ENCODE measurements around the gene BCL2L15.

Gene BCL2L15

DNA sequence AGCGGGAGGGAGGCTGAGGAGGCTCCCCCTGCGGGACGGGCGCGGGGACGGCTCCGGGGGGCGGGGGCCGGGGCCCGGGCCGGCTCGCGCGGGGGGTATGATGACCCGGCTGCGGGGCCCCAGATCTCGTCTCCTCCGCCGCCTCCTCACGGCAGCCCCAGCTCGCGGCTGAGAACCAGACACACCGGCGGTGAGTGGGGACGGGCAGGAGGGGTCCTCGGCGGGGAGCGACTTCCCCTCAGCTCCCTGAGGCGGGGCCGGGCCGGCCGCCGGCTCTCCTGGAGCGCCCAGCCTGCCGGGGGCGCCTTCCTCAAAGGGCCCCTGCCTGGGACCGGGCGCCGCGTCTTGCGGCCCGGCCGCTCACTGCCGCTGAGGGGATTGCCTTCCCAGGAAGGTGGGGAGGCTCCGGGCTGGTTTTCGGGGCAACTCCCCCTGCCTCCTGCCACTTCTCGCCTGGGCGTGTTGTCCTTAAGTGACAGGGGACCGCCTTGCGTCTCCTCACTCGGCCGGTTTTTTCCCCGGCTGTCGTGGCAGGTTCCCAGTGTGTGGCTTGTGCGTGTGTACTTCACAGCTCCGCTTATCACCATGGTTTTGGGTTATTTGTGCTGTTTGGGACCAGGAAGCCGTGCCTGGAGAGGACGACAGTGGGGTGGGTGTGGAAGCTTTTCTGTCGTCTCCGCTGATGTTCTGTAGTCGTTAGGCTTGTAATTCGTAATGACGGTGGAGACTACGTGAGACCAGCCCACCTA lies 42.5 kb upstream of the BCL2L15 start:
- FAIRE-seq (no peak), DNase-seq (ENCODE audit: insufficient read length, low spot score) (peak; percentile 33)
- TF ChIP-seq POU2F2 (IDR thresholded peaks at IDR 0.05; ENCODE audit: low read depth, low read length) (no peak), POLR2A (IDR thresholded peaks at IDR 0.05; ENCODE audit: low read depth, low read length) (no peak), SPI1 (IDR thresholded peaks at IDR 0.05; ENCODE audit: low read depth, low read length) (no peak), PAX5 (IDR thresholded peaks at IDR 0.05; ENCODE audit: insufficient read depth, low read length, severe bottlenecking) (no peak), POLR2AphosphoS5 (IDR thresholded peaks at IDR 0.05; ENCODE audit: low read depth, low read length) (peak; percentile 4; the same call in 1 of the 2 replicates), TAF1 (IDR thresholded peaks at IDR 0.05; ENCODE audit: low read depth, low read length) (no peak)

DNA sequence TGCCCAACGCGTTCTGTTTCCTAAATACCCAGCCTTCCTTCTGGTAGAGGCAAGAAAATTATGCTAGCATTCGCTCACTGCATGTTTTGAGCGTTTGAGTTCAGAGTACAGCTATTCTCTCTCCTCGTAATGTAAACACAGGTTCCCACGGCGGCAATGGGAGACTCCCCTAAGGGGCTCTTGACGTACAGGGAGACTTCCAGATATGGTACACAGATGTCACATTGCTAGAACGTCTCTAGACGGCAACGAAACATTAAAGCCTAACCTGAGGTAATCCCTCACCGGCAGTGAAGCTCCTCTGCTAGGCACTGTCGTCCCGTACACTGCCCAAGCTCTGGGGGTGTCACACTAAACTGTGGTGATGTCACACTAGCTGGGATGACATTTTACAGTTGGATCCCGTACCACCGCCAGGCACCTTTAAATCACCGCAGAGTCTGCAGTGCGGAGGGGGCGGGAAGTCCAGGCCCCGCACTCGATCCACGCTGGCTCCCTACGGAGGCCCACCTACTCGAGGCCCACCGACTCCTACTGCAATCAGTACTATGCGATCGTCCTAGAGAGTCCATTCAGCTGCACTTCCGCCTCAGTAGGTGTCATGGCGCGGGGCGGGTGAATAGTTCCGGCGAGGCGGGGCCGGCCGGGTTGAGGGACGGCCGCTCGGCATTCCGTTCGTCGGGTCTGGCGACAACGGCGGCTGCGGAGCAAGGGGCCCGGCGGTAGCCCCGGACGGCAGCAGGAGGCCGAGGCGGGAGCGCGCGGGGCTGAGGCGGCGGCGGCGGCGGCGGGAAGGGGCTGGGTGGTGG lies 41.8 kb upstream of the BCL2L15 start, which contains the start of gene HIPK1:
Gene HIPK1, plus strand, starts transcription at position 384 of the 809 bp plus-strand sequence.
- 0 out of 2 replicates have a peak, but pooled peaks have one; percentile 54 for TF ChIP-seq POU2F2 (IDR thresholded peaks at IDR 0.05; ENCODE audit: low read depth, low read length)
- TF ChIP-seq TAF1 (IDR thresholded peaks at IDR 0.05; ENCODE audit: low read depth, low read length), result peak; percentile 70; the same call in 1 of the 2 replicates
- peak; percentile 76; the same call in 1 of the 2 replicates for TF ChIP-seq POLR2A (IDR thresholded peaks at IDR 0.05; ENCODE audit: low read depth, low read length)
- peak; percentile 50 for TF ChIP-seq SPI1 (IDR thresholded peaks at IDR 0.05; ENCODE audit: low read depth, low read length)
- TF ChIP-seq PAX5 (IDR thresholded peaks at IDR 0.05; ENCODE audit: insufficient read depth, low read length, severe bottlenecking), result no peak
- TF ChIP-seq POLR2AphosphoS5 (IDR thresholded peaks at IDR 0.05; ENCODE audit: low read depth, low read length), result peak; percentile 53; the same call in 1 of the 2 replicates
- DNase-seq (ENCODE audit: insufficient read length, low spot score) (peak; percentile 75), FAIRE-seq (peak; percentile 92)

DNA sequence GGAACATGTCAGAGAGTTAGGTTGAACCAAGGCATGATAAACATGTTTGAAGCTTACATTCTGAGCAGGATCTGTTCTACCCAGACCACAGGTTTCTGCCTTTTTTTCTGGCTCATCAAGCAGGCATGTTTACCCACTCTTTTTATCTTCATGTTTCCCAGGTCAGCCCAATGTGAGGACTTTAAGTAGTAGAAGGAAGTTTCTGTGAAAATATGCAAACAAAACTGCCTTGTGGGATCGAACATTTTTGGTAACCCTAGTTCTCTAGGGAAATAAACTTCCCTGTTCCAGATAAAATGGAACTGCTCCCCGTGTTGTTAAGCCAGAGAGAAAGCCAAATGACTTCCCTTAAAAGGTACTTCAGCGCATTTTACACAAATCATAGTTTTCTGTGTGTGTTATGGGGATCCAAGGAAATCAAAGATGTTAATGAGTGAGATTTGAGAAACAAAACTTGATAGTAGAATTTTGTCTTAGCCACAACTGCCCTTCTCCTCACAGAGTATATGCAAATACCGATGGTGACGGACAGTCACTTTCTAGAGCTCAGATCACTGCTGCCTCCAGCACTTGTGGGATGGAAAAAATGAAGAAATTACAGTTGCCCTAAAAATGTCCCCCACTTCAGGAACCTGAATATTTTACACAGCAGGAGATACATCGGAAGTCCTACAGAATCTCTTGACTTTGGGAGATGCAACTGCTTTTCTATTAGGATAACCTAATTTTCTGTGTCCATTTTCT lies 41.0 kb upstream of the BCL2L15 start:
- FAIRE-seq (peak; percentile 40), DNase-seq (ENCODE audit: insufficient read length, low spot score) (no peak)
- TF ChIP-seq TAF1 (IDR thresholded peaks at IDR 0.05; ENCODE audit: low read depth, low read length) (no peak), SPI1 (IDR thresholded peaks at IDR 0.05; ENCODE audit: low read depth, low read length) (no peak), POU2F2 (IDR thresholded peaks at IDR 0.05; ENCODE audit: low read depth, low read length) (peak; percentile 87)

DNA sequence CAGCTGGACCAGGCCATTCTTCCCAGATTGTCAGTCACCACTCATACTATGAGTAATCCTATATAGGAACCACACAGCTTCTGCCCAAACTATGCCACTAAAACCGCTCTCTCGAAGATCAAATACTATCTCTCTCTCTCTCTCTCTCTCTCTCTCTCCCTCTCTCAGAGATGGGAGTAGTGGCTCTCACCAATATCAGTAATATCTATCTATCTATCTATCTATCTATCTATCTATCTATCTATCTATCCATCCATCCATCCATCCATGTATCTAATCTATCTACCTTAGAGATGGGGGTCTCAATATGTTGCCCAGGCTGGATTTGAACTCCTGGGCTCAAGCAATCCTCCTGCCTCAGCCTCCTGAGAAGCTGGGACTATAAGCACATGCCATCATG lies 37.1 kb upstream of the BCL2L15 start:
- FAIRE-seq, result no peak
- TF ChIP-seq SPI1 (IDR thresholded peaks at IDR 0.05; ENCODE audit: low read depth, low read length) (no peak), POLR2AphosphoS5 (IDR thresholded peaks at IDR 0.05; ENCODE audit: low read depth, low read length) (no peak), POU2F2 (IDR thresholded peaks at IDR 0.05; ENCODE audit: low read depth, low read length) (no peak), PAX5 (IDR thresholded peaks at IDR 0.05; ENCODE audit: insufficient read depth, low read length, severe bottlenecking) (no peak)
- DNase-seq (ENCODE audit: insufficient read length, low spot score), result no peak

DNA sequence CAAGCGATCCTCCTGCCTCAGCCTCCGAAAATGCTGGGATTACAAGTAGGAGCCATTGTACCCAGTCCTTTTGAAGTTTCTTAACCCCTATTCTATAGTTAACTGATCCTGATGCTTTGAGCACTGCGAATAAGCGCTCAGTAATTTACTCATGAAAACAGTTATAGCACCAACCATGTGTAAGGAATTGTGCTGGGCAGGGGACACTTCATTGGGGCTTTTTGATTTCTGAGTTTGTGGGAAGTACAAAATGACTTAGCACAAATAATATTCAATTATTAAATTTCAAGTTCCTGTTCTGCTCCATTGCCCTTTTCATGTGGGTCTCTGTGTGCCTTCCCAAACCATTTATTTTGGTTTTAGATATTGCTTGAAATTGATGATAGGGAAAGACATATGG lies 35.6 kb upstream of the BCL2L15 start:
- FAIRE-seq (no peak), DNase-seq (ENCODE audit: insufficient read length, low spot score) (no peak)
- TF ChIP-seq POLR2AphosphoS5 (IDR thresholded peaks at IDR 0.05; ENCODE audit: low read depth, low read length), result no peak
- TF ChIP-seq SPI1 (IDR thresholded peaks at IDR 0.05; ENCODE audit: low read depth, low read length), result no peak
- TF ChIP-seq PAX5 (IDR thresholded peaks at IDR 0.05; ENCODE audit: insufficient read depth, low read length, severe bottlenecking), result no peak
- TF ChIP-seq POU2F2 (IDR thresholded peaks at IDR 0.05; ENCODE audit: low read depth, low read length), result no peak
- TF ChIP-seq POLR2A (IDR thresholded peaks at IDR 0.05; ENCODE audit: low read depth, low read length), result no peak
- no peak for TF ChIP-seq TAF1 (IDR thresholded peaks at IDR 0.05; ENCODE audit: low read depth, low read length)

DNA sequence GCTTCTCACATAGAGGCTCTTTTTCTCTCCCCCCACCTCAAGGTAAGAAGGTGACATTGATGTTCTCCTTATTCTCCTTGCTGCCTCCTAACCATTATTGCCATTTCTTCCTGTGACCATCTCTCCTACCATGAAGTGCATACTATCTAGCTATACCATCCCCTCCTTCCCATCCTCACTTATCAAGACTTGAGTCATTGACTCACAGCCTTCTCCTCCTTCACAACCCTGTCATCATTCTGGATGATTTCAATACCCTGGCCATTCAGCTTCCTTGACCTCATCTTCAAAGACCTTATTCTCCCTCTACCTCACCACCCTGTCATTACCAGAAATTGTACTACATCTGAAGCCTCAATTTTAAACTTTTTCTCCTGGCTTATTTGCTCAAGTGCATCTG lies 30.9 kb upstream of the BCL2L15 start:
- no peak for DNase-seq (ENCODE audit: insufficient read length, low spot score)
- no peak for FAIRE-seq
- no peak for TF ChIP-seq PAX5 (IDR thresholded peaks at IDR 0.05; ENCODE audit: insufficient read depth, low read length, severe bottlenecking)

DNA sequence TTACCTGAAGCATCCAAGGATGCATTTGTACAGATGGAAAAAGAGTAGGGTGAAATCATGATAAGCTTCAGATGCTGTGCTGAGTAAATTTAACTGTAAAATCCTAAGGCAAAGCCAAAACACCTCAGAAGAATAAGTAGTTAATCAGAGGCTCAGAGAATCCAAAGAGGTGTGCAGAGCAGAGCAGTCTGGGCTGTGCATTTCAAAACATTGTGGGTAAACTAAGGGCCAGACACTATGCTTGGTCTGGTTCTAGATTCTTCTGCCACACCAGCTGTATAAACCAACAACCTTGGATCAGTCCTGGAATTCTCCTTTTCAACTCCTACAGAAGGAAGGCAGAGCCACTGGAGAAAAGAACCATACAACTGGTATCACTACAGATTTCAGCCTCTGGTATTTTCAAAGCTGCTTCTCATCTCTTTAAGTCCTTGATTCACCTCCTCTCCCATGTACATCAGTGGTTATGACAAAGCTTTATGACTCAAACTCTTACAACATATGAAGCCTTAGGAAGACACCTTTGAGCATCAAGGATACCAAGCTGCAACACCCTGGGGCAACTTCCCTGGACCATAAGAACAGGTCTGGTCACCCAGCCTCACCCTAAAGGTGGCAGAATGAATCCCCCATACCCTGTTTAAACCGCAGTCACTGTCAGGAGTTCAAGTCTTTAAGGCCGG lies 30.2 kb upstream of the BCL2L15 start:
- TF ChIP-seq POLR2A (IDR thresholded peaks at IDR 0.05; ENCODE audit: low read depth, low read length) (no peak), POLR2AphosphoS5 (IDR thresholded peaks at IDR 0.05; ENCODE audit: low read depth, low read length) (no peak), SPI1 (IDR thresholded peaks at IDR 0.05; ENCODE audit: low read depth, low read length) (no peak), PAX5 (IDR thresholded peaks at IDR 0.05; ENCODE audit: insufficient read depth, low read length, severe bottlenecking) (no peak), TAF1 (IDR thresholded peaks at IDR 0.05; ENCODE audit: low read depth, low read length) (no peak), POU2F2 (IDR thresholded peaks at IDR 0.05; ENCODE audit: low read depth, low read length) (no peak)
- no peak for FAIRE-seq
- DNase-seq (ENCODE audit: insufficient read length, low spot score), result no peak

DNA sequence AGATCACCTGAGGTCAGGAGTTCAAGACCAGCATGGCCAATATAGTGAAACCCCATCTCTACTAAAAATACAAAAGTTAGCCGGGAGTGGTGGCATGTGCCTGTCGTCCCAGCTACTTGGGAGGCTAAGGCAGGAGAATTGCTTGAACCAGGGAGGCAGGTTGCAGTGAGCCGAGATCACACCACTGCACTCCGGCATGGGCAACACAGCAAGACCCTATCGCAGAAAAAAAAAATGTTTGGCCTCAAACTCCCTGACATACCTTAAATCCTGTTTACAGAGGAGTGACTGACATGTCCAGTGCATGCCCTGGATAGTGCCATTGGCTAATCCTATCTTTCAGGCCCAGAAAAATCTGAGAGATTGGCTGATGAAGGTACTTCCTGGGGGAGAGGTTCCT lies 29.6 kb upstream of the BCL2L15 start:
- FAIRE-seq (no peak), DNase-seq (ENCODE audit: insufficient read length, low spot score) (no peak)
- TF ChIP-seq POLR2AphosphoS5 (IDR thresholded peaks at IDR 0.05; ENCODE audit: low read depth, low read length), result no peak
- no peak for TF ChIP-seq SPI1 (IDR thresholded peaks at IDR 0.05; ENCODE audit: low read depth, low read length)
- TF ChIP-seq PAX5 (IDR thresholded peaks at IDR 0.05; ENCODE audit: insufficient read depth, low read length, severe bottlenecking), result no peak
- TF ChIP-seq TAF1 (IDR thresholded peaks at IDR 0.05; ENCODE audit: low read depth, low read length), result no peak
- TF ChIP-seq POU2F2 (IDR thresholded peaks at IDR 0.05; ENCODE audit: low read depth, low read length), result no peak
- TF ChIP-seq POLR2A (IDR thresholded peaks at IDR 0.05; ENCODE audit: low read depth, low read length), result no peak

Data from GM12891 (cell line).